Kidney capillary endothelial cell (primary cell): ENCODE data around the gene CAPN10.

Source experiments
- DNase-seq: peaks from one replicate; pipeline ENCODE4 v3.0.0-alpha.2; 2018; ENCODE audit warnings: low spot score

Gene CAPN10

DNA sequence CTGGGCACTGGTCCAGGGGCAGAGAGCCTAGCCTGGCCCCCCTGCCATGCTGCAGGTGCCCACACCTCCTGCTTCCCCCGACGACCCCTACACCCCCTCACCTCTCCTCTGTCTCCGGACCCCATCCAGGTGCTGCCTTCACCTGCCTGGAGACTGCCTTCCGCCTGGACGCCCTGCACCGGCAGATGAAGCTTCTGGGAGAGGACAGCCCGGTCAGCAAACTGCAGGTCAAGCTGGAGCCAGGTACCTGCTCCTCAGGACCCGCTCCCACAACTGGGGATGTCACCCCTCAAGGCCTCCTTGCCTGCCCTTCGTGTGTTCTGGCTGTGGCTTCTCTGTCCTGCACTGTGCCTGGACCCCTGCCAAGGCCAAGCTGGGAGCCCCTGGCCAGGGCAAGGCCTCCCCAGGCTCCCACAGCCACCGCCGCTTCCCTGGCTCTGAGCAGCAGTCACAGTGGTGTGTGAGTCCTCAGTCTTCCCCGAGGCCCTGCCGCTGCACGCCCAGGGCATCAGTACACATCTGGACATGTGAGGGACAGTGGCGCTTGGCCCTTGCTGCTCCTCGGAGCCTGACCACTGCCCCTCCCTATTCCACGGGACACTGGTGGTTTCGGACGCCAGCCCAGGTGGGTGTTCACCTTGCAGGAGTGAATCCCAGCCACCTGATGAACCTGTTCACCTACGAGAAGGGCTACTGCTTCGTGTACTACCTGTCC lies 12.0 kb upstream of the CAPN10 start:
- no peak for DNase-seq

GRCh38 chr2:240575101-240575965 lies 11.2 kb upstream of the CAPN10 start:
- no peak for DNase-seq

DNA sequence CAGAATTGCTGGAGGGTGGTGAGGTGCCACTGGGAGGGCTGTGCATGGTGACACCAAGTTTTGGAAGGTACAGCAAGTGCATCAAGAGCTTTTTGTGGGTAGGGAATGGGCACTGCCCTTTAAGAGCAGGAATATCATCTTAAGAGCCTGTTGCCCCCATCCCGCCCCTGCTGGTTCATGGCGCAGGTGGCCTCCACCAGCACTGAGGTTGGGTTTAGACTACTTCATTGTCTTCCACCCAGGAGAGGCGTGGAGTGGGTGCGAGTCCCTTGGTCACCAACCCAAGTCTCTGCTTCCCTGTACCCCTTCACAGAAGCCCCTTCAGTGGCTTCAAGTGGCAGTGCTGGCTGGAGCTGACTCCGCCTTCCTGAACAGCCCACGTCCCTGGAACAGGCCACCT lies 10.5 kb upstream of the CAPN10 start:
- no peak for DNase-seq

- no peak for DNase-seq
These were observed 9.9 kb upstream of the CAPN10 start for GRCh38 chr2:240576436-240577205.

GRCh38 chr2:240577281-240578109 lies 9.0 kb upstream of the CAPN10 start:
- DNase-seq, result no peak

- no peak for DNase-seq
These were observed 8.5 kb upstream of the CAPN10 start for GRCh38 chr2:240578110-240578450.

DNA sequence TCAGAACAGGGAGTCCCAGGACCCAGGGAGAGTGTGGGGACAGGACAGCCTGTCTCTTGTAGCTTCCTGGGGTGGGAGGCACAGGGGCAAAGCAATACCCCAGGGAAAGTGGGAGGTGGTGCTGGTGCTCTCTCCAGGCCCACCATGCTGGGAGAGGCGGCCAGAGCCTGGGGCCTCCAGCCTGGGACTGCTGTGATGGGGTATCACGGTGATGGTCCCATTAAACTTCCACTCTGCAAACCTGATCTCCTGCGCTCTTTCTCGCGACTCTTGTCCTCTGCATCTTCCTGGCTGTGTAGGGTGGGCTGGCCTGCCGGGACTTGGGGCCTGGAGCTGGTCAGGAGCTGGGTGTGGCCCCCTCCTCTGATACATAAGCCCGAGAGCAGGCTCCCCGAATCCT lies 8.0 kb upstream of the CAPN10 start:
- DNase-seq, result no peak

DNA sequence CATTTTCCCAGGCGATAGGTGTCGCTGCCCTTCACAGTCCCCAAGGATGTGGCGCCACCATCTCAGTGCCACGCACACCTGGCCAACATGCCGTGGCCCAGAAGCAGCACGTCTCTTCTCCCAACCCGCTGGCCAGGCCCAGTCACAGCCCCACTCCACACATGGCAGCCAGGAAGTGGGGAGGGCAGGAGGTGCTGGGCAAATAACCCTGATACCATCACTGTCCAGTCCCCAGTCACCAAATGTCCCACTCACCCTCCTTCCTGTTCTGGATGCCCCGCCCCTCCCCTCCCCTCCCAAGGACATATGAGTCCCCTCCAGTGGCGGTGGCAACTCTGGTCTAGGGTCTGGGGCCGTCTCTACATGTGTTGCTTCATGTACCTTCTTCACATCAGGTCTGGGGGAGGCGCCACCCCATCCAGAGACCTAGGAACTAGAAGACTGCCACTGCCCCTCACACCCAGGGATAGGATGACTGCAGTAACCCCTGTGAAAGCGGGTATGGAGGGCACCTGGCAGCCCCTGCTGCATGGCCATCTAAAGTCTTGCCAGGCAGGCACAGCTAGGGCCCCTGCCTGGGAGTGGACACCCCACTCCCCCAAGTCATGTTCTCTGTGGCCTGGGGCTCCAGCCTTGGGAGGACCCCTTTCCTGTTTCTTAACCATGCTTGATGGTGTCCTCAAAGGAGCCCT lies 7.3 kb upstream of the CAPN10 start:
- no peak for DNase-seq

DNA sequence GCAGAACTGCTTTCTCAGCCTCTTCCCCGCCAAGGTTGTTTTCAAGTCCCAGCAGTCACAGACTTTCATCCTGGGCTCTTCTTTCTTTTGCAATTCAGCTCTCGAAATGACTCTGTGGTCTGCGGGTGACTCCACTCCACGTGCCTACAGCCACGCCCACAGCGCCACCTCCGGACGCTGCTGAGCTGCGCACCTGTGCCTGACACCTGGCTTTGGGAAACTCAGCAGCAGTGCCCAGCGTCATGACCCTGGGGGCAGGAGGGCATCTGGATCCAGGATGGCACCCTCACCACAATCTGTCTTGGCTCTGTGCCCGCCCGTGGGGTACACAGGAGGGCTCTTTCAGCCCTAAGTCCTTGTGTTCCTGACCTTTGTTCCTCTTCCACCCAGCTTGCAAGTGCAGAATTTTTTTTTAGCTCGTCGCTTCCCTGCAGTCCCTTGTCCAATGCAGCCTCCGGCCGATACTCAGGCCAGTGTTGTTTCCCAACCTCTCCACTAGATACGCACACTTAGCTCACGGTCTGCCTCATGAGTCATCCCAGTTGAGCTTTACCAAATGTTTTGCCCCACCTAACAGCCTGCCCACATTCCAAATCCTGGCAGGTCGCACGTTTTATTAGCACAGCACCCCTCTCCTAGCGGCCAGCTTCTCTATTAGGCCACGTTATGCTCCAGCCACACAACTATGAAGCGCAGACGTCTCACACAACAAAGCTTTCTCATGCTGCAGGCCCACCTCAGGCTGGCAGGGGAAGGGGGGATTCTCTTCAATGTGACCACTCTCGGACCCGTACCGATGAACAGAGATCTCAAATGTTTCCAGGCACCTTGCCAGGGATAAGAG lies 6.5 kb upstream of the CAPN10 start:
- no peak for DNase-seq

DNA sequence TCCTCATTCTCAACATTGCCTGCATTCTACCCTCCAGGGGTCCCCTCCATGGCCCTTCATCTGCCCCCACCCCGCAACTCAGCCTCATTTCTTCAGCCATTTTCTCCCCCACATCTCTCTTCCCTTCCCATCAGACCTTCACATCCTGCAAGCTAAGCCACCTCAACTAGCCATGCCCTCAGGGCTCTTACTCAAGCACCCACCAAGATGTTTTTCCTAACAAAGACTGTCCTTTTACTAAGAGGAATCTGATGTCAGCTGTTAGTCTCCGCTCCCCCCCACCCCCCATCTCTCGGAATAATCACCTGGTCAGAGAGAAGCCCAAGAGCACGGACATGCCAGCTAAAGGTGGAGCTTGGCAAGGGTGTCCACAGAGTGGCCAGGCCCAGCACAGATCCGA lies 4.7 kb upstream of the CAPN10 start:
- no peak for DNase-seq

DNA sequence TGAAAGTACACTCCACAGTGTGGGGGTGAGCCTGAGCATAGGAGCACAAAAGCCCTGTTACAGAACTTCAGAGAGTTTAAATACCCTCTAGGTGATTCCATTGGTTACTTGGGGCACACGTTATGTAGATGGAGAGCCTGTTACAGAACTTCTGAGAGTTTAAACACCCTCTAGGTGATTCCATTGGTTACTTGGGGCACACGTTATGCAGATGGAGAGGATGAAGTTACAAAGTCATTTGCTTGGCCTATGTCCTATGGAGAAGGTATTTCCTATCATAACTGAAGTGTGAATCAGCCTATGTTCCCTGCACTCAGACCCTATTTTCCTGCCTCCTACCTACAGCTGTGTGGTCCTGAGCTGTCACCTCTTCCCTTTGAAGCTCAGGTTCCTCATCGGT lies 3.8 kb upstream of the CAPN10 start:
- DNase-seq, result no peak

GRCh38 chr2:240583774-240584173 lies 2.8 kb upstream of the CAPN10 start:
- no peak for DNase-seq

DNA sequence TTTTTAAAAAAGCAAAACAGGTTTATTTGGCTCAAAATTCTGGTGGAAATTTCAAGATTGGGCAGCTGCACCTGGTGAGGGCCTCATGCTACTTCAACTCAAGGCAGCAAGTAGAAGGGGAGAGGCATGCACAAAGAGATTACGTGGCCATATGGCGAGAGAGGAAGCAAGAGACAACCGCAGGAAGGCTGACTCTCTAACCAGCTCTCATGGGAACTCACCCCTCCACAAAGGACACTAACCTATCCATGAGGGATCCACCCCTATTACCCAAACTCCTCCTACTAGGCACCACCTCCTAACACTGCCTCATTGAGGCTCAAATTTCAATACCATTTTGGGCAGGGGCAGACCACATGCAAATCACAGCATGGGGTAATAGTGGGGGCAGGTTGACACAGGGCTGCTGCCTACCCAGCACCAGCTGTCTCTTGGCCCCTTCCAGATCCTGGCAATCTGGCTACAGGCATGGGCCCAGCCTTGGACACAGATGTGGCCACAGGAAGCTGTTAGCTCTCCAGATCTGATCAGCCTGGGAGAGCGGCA lies 2.0 kb upstream of the CAPN10 start:
- peak; percentile 61 for DNase-seq

GRCh38 chr2:240585101-240585500 lies 1.4 kb upstream of the CAPN10 start:
- DNase-seq, result no peak

DNA sequence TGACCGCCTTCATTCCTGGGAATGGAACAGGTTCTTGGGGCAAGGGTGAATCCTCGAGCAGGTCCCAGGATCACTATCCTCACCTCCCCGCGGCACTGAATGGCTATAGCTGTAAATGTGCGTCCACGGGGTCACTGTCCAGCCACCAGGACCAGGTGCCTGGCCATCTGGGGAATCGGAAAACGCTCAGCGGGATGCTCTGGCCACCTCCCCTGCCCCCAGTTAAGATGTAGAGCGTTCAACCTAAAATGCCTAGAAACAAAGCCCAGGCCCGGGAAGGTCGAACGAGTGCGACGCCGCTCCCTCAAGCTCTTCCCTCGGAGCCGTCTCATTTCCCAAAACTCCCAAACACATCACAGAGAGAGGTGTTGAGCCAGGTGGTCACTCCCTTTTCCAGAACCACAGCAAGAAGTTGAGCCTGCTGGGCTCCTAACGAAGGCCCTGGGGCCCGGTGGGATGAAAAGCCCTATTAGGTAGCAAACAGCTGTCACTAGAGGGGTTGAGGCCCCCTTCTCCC lies 795 bp upstream of the CAPN10 start:
- DNase-seq, result no peak

DNA sequence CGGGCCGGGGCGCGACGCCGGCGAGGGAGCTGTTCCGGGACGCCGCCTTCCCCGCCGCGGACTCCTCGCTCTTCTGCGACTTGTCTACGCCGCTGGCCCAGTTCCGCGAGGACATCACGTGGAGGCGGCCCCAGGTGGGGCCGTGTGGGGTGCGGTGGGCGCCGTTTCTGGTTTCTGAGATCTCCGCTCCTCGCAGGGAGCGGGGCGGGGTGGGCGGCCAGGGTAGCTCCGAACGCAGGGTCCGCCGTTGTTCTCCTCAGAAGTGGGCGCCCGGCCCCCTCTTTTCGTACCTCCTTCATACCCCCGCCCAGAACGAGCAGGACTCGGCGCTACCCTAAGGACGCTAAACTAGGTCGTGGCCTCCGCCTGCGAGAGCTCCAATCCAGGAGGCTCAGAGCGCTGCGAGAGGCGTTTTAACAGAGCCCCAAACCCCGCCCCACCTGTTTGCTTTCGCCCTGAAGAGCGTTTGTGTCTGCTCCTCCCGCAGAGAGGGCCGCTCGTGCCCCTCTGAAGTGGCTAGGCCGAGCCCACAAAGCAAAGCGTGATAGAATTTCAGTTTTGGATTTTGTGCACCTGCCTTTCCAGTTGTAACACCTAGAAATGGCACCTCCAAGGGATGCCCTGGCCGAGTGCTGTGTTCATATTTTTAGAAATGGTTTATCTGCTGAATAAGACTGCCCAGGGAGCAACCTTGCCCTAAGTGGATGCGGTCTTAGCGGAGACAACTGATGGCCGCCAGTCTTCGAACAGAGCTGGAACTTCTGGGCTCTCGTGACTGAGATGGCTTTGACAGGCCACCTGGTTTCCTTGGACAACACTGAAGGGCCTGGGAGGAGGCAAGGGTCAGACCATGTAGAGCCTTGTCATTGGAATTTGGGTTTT lies 626 bp downstream of the CAPN10 start:
- DNase-seq, result no peak

DNA sequence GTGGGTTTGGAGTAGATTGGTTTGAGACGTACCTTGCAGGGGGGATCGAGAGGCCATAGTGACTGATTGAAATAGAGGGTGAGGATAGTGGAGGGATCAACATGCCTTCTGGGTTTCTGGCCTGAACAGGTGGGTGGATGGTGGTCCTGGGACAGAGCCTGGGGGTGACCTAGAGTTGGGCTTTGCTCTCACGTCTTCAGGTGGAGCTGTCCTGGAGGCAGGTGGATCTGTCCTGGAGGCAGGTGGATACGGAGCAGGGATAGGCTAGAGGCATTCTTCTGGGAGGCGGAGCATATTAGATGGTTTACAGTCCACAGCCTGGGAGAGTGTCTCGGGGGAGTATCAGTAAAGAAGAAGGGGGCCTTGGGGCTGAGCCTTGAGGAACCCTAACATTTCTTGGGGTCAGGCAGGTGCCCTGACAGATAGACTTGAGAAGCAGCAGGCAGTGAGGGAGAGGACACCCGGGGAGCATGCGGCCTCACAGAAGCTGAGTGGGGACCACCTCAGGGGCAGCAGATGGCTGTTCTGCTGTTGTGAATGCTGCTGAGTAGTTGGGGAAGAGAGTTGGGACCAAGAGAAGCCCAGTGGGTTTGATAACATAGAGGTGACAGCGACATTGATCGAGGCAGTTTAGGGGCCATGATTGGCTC lies 1.6 kb downstream of the CAPN10 start:
- no peak for DNase-seq

GRCh38 chr2:240588669-240589068 lies 2.1 kb downstream of the CAPN10 start:
- DNase-seq, result no peak
